DND-41 (cell line): ENCODE data around the gene ZNF688.

ENCODE experiments used
- EZH2 ChIP-seq: IDR thresholded peaks from 3 replicates; pipeline ENCODE4 v1.6.1; 2012; ENCODE audit warnings: borderline replicate concordance, low read depth, mild to moderate bottlenecking, moderate library complexity, low read length, inconsistent platforms; ENCODE audit not compliant: severe bottlenecking
- TF ChIP-seq, protein P1 (sequence below): IDR thresholded peaks from 2 replicates; pipeline ENCODE4 v1.5.1; 2012; ENCODE audit warnings: borderline replicate concordance, low read length, moderate library complexity, mild to moderate bottlenecking; ENCODE audit not compliant: poor library complexity, severe bottlenecking; ENCODE audit errors: extremely low read depth

DNA sequence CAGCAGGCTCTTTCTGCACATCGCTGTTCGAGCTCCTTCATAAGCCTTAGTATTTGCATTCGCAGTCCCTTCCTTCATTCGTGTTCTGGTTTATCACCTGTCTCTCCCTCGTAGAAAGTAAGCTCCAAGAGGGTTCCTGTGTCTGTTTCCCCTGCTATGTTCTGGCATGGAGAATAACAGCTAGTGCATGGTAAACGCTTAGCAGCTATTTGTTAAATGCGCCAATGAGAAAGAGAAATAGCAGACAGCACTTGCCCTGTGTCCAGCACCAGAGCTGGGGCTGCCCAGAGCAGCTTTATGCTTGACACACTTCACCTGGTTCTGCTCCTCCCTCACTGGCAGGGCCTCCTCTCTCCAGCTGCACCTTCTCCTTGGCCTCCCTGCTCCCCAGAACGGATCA, 5.5 kb downstream of the ZNF688 start:
- TF ChIP-seq, protein P1, sequence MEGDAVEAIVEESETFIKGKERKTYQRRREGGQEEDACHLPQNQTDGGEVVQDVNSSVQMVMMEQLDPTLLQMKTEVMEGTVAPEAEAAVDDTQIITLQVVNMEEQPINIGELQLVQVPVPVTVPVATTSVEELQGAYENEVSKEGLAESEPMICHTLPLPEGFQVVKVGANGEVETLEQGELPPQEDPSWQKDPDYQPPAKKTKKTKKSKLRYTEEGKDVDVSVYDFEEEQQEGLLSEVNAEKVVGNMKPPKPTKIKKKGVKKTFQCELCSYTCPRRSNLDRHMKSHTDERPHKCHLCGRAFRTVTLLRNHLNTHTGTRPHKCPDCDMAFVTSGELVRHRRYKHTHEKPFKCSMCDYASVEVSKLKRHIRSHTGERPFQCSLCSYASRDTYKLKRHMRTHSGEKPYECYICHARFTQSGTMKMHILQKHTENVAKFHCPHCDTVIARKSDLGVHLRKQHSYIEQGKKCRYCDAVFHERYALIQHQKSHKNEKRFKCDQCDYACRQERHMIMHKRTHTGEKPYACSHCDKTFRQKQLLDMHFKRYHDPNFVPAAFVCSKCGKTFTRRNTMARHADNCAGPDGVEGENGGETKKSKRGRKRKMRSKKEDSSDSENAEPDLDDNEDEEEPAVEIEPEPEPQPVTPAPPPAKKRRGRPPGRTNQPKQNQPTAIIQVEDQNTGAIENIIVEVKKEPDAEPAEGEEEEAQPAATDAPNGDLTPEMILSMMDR, result no peak
- TF ChIP-seq EZH2, result no peak
